CD4-positive, alpha-beta T cell treated with Interleukin-6 at 100 ng/mL for 8 hours (primary cell): ENCODE results near the gene PLD5.
"Not testable (repeated sequence)": the region's sequence is repeated elsewhere in the genome, so short reads cannot be mapped to it uniquely, and the experiment has no call there.

ENCODE experiments used
- DNase-seq: peaks from one replicate; pipeline ENCODE4 v3.0.0-alpha.2; 2020; ENCODE audit warnings: mixed read lengths, low spot score

Gene PLD5

GRCh38 chr1:242058181-242058580, 466.3 kb downstream of the PLD5 start:
- not testable (repeated sequence) for DNase-seq

DNA sequence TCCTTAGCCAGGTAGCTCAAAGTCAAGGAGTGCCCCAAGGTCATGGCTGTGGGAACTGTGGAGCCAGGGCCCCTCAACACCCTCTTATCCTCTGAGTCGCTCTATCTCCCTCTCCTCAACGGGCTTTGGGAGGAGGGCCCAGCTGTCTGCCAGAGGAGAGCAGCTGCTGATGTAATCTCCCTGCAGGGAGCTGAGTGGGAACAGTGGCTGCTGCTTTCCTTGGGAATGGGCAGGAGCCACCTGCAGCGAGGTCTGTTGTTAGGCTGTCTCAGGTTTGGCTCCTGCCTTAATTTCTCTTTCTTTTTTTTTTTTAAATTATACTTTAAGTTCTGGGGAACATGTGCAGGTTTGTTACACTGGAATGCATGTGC, 466.8 kb downstream of the PLD5 start:
- DNase-seq = no peak

DNA sequence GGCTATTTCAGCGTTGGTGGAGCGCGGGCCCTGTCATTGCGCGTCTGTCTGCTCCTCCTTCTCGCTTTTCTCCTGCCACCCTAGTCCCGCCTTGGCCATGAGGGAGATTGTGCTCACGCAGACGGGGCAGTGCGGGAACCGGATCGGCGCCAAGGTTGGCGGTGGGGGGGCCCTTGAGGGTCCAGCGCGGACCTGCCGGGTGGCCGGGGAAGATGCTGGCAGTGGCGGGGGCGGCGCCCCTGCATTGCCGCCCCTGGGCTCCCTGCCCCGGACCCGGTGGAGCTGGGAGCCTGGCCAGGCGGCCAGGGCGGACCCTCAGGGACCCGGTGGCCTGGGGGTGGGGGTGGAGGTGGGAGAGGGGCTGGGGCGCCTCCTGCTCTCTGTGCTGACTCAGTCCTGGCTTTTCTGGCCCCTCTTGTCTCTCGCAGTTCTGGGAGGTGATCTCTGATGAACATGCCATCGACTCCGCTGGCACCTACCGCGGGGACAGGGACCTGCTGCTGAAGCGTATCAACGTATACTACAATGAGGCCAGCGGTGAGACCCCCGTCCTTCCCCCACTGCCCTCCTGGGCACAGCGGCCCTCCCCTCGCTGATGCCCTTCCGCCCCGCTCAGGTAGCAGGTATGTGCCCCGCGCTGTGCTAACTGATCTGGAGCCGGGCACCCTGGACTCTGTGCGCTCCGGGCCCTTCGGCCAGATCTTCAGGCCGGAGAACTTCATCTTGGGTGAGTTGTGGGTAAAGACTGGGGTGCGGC, 467.3 kb downstream of the PLD5 start:
- no peak for DNase-seq

- DNase-seq = no peak
These were observed 468.7 kb downstream of the PLD5 start for GRCh38 chr1:242055749-242056320.

GRCh38 chr1:242043165-242043564, 481.3 kb downstream of the PLD5 start:
- DNase-seq = no peak

DNA sequence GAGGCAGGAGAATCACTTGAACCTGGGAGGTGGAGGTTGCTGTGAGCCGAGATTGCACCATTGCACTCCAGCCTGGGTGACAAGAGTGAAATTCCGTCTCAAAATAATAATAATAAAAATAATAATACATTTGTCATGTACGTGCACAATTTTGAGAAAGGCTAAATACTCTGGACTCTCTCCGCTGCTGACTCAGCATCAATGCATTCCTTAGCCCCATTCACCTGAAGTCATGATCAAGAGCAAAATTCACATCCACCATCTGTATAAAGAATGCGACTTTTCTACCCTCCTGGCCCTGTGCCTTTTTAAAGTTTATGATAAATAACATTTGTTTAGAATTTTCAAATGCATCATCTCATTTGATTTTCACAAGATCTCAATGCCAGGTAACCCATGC, 490.1 kb downstream of the PLD5 start:
- DNase-seq = no peak

- no peak for DNase-seq
These were observed 491.1 kb downstream of the PLD5 start for GRCh38 chr1:242033447-242033846.
